NB4 (cell line): ENCODE data around the gene APOC3.

ENCODE experiments used
- CTCF ChIP-seq: IDR thresholded peaks from one replicate; pipeline ENCODE4 v1.5.1; 2012; ENCODE audit warnings: low read depth, low read length
- POLR2A ChIP-seq: IDR thresholded peaks from 2 replicates; pipeline ENCODE4 v1.6.1; 2011; ENCODE audit warnings: mild to moderate bottlenecking; ENCODE audit not compliant: insufficient read length; ENCODE audit errors: extremely low read depth

GRCh38 chr11:116791002-116791812 lies 38.5 kb upstream of the APOC3 start:
- peak; percentile 91 for TF ChIP-seq CTCF
- no peak for TF ChIP-seq POLR2A
